ENCODE measurements around the gene CDH12.
"Not testable (repeated sequence)": the region's sequence is repeated elsewhere in the genome, so short reads cannot be mapped to it uniquely, and the experiment has no call there.

CDH12 gene

DNA sequence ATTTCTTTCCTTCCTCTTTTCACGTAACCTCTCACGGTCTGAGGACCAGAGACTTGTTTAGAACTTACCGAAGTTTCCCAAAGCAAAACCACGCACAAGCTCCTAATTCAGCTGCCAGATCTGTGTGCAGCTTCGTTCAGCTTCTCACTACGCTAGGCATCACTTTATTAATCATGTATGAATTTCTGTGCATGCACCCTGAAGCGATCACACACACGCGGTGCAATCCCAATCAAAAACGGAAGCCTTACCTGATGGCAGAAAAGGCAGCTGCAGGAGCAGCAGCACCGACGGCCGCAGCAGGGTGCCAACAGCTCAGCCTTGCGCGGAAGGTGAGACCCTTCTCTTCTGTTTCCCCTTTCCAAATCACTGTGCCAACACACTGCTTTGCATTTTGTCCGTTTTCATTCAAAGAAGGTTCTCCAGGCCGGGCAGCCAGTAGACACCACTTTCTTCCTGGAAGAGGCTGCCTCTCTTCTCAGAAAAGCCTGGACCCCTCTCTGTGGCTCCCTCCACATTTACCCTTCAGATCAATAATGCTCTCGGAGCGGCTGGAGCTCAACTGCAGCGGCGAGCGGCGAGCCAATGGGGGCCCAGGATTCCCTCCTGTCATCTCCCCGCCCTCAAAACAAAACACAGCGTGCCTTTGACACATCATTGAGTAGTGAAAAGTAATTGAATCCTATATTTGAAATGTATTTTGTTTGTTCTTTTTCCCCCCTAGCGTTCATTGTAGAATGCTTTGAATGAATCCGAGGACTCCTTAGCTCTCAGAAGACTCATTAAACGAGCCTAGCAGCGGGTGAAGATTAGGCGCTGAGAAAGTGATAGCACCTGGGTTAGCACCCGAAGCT lies at the start of gene CDH12:
CDH12 (minus strand) TSS at position 538 of the 854 bp plus-strand sequence.
- H3K4me1 ChIP-seq (ENCODE audit: control insufficient read depth, insufficient read depth, low read length, unreplicated experiment): no peaks in the 10 kb centered on the region
- H3K27me3 ChIP-seq (ENCODE audit: insufficient read depth, low read length): peaks cover 10% of the 10 kb centered on the region; the same call in 1 of the 2 replicates
- no peaks in the 10 kb centered on the region for H3K36me3 ChIP-seq (ENCODE audit: insufficient read depth, low read length)
- H3K27ac ChIP-seq (ENCODE audit: low read depth, low read length): no peak within 1 kb of the TSS
- peak within 1 kb of the TSS; percentile 13; the same call in 1 of the 2 replicates for H3K4me3 ChIP-seq (ENCODE audit: low read depth, low read length)
- H2AFZ ChIP-seq (ENCODE audit: low read length, unreplicated experiment): no peak within 1 kb of the TSS
- no peaks in the 10 kb centered on the region for H3K79me2 ChIP-seq (ENCODE audit: control insufficient read depth, insufficient read depth, low read length, unreplicated experiment)

DNA sequence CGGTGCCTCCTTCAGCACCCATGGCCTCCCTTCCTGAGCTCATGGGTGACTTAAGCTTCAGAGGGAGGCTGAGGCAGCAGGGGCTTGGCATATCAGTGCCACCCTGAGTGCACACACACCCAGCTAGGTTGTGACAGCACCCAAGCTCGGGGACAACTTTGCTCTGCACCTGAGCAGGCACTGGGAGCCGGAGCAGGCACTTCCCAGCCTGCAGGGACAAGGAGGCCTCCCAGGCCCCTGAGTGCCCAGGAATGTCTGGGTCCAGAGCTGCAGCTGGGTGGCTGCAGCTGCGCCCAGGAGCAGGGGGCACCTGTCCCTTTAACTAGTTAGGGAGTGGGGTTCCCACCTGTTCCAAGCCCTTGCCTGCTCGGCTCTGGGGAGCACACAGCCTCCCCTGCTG lies 48.7 kb upstream of the CDH12 start:
- Histone ChIP-seq H3K79me2 (ENCODE audit: control insufficient read depth, insufficient read depth, low read length, unreplicated experiment) (no peaks in the 10 kb centered on the region), H3K4me3 (ENCODE audit: low read depth, low read length) (no peak overlapping the region), H3K27ac (ENCODE audit: low read depth, low read length) (no peak overlapping the region), H2AFZ (ENCODE audit: low read length, unreplicated experiment) (no peak overlapping the region), H3K4me1 (ENCODE audit: control insufficient read depth, insufficient read depth, low read length, unreplicated experiment) (no peaks in the 10 kb centered on the region), H3K36me3 (ENCODE audit: insufficient read depth, low read length) (no peaks in the 10 kb centered on the region), H3K27me3 (ENCODE audit: insufficient read depth, low read length) (no peaks in the 10 kb centered on the region)

DNA sequence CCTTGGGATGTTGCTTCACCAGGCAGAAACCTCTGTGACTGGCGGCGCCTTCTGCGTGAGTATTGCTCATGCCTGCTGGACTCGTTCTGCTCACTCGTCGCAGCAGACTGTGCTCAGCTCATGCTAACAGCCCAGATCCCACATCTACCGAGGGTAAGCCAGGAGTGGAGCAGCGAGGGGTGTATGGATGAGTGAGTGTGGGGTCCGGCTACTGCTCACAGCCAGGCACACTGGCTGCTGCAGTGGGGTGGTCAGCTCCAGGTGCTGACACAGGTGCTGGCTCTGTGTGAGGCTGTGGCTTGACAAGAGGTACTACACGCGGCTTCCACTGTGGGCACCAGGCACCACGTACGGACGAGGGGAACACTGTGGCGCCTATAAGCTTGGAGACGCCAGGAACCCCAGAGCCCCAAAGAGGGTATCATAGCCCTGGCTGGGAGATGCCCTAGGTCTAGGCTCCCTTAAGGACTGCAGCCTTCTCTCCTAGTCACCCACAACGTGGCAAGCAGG lies 47.7 kb upstream of the CDH12 start:
- Histone ChIP-seq H3K4me3 (ENCODE audit: low read depth, low read length) (no peak overlapping the region), H2AFZ (ENCODE audit: low read length, unreplicated experiment) (no peak overlapping the region), H3K36me3 (ENCODE audit: insufficient read depth, low read length) (no peaks in the 10 kb centered on the region), H3K79me2 (ENCODE audit: control insufficient read depth, insufficient read depth, low read length, unreplicated experiment) (no peaks in the 10 kb centered on the region), H3K27me3 (ENCODE audit: insufficient read depth, low read length) (no peaks in the 10 kb centered on the region), H3K4me1 (ENCODE audit: control insufficient read depth, insufficient read depth, low read length, unreplicated experiment) (no peaks in the 10 kb centered on the region), H3K27ac (ENCODE audit: low read depth, low read length) (no peak overlapping the region)

DNA sequence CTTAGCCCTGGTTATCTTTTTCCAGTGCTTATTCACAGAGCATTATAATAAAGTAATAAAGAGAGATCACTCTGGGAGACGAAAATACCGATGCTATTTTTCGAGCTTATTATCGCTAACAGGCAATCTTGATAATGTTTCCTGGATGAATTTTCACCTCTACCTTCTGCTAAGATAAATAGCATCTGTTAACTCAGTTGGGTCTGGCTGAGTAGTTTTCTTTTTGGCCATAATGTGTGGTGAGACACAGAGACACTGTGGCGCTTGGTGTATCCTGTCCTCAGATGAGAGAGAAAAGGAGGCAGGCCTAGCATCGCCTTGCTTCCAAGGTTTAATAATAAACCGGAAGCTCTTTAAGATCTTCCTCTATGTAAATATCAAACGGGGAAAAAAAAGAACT lies 46.2 kb upstream of the CDH12 start:
- H3K36me3 ChIP-seq (ENCODE audit: insufficient read depth, low read length): no peaks in the 10 kb centered on the region
- H3K27me3 ChIP-seq (ENCODE audit: insufficient read depth, low read length): no peaks in the 10 kb centered on the region
- no peak overlapping the region for H3K4me3 ChIP-seq (ENCODE audit: low read depth, low read length)
- H3K79me2 ChIP-seq (ENCODE audit: control insufficient read depth, insufficient read depth, low read length, unreplicated experiment): no peaks in the 10 kb centered on the region
- no peak overlapping the region for H2AFZ ChIP-seq (ENCODE audit: low read length, unreplicated experiment)
- no peaks in the 10 kb centered on the region for H3K4me1 ChIP-seq (ENCODE audit: control insufficient read depth, insufficient read depth, low read length, unreplicated experiment)
- H3K27ac ChIP-seq (ENCODE audit: low read depth, low read length): no peak overlapping the region

DNA sequence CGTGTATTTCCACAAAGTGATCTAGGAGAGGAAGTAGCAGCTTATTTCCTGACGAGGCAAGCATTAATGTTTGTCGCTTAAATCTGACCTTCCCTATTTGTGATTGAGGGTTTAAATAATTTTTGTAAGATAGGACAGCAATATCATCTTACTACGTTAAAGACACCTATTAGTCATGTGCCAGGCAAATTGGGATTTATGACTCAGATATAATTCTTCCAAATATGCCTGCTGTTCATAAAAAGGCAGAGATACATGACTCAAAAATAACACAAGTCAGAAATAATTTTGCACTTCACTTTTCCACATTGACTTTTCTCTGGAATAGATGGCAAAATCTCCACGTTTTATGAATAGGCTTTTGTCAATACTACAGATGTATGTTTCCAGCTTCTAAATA lies 43.0 kb upstream of the CDH12 start:
- Histone ChIP-seq H3K36me3 (ENCODE audit: insufficient read depth, low read length) (no peaks in the 10 kb centered on the region), H3K27me3 (ENCODE audit: insufficient read depth, low read length) (no peaks in the 10 kb centered on the region)

DNA sequence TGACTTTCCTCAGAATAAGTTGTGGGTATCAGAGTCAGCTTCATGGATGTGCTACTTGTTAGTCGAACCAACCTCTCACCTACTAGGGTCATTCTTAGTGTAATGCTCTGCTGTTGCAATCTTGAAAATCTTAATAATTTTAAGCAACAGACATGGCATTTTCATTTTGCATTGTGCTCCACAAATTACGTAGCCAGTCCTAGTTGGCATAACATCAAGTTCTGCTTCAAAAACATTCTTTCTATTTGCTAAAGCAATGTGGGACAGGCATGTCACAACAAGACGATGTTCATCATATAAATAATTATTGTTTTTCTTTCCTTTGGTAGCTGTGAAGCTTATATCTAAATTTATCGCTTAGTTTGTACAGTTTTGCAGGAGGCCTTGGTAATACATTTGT lies 39.3 kb upstream of the CDH12 start:
- Histone ChIP-seq H3K36me3 (ENCODE audit: insufficient read depth, low read length) (no peaks in the 10 kb centered on the region), H3K4me3 (ENCODE audit: low read depth, low read length) (no peak overlapping the region), H2AFZ (ENCODE audit: low read length, unreplicated experiment) (no peak overlapping the region), H3K27me3 (ENCODE audit: insufficient read depth, low read length) (no peaks in the 10 kb centered on the region), H3K27ac (ENCODE audit: low read depth, low read length) (no peak overlapping the region), H3K79me2 (ENCODE audit: control insufficient read depth, insufficient read depth, low read length, unreplicated experiment) (no peaks in the 10 kb centered on the region), H3K4me1 (ENCODE audit: control insufficient read depth, insufficient read depth, low read length, unreplicated experiment) (no peaks in the 10 kb centered on the region)

More for the DNA sequence above, 43.0 kb upstream of the CDH12 start:
- Histone ChIP-seq H3K4me1 (ENCODE audit: control insufficient read depth, insufficient read depth, low read length, unreplicated experiment) (no peaks in the 10 kb centered on the region), H3K4me3 (ENCODE audit: low read depth, low read length) (no peak overlapping the region), H3K27ac (ENCODE audit: low read depth, low read length) (no peak overlapping the region), H2AFZ (ENCODE audit: low read length, unreplicated experiment) (no peak overlapping the region), H3K79me2 (ENCODE audit: control insufficient read depth, insufficient read depth, low read length, unreplicated experiment) (no peaks in the 10 kb centered on the region)

DNA sequence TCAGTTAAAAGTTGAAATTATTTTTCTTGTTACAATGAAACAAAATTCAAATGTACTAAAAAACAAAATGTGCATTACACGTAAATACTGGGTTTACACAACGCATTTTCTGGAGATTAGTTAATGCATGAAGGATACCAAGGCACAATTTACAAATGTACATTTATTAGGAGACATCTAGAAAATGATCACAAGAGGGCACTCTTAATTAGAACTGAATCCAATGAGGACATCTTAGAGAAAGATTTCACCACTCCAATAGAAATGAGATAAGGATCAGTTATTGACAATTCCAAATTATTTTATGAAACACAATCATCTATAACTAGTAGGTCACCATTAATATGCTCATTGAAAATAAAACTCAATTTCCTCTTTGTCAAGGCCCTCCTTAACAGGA lies 36.6 kb upstream of the CDH12 start:
- H2AFZ ChIP-seq (ENCODE audit: low read length, unreplicated experiment): no peak overlapping the region

DNA sequence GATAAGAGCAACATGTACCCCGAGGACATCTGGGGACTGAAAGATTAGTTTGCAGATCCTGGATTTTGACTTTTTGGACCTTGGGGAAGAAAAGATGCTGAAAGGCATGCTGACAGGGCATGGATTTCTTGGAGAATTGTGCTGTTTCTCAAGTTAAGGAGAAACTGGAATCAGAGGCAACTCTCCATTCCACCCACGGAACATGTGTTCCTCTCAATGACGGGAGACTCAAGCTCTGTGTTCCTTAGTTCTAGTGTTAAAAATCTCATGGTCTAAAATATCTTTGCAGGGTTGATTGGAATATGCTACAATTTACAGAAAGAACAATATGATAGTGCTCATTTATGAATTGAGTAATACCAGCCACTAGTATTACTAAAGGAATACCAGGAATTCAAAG lies 34.4 kb upstream of the CDH12 start:
- no peaks in the 10 kb centered on the region for H3K4me1 ChIP-seq (ENCODE audit: control insufficient read depth, insufficient read depth, low read length, unreplicated experiment)
- H3K36me3 ChIP-seq (ENCODE audit: insufficient read depth, low read length): no peaks in the 10 kb centered on the region
- H3K27me3 ChIP-seq (ENCODE audit: insufficient read depth, low read length): no peaks in the 10 kb centered on the region
- no peak overlapping the region for H3K27ac ChIP-seq (ENCODE audit: low read depth, low read length)
- H2AFZ ChIP-seq (ENCODE audit: low read length, unreplicated experiment): no peak overlapping the region
- no peak overlapping the region for H3K4me3 ChIP-seq (ENCODE audit: low read depth, low read length)
- no peaks in the 10 kb centered on the region for H3K79me2 ChIP-seq (ENCODE audit: control insufficient read depth, insufficient read depth, low read length, unreplicated experiment)

More for the DNA sequence above, 36.6 kb upstream of the CDH12 start:
- H3K27ac ChIP-seq (ENCODE audit: low read depth, low read length): no peak overlapping the region
- H3K4me3 ChIP-seq (ENCODE audit: low read depth, low read length): no peak overlapping the region
- no peaks in the 10 kb centered on the region for H3K36me3 ChIP-seq (ENCODE audit: insufficient read depth, low read length)
- H3K27me3 ChIP-seq (ENCODE audit: insufficient read depth, low read length): no peaks in the 10 kb centered on the region
- no peaks in the 10 kb centered on the region for H3K4me1 ChIP-seq (ENCODE audit: control insufficient read depth, insufficient read depth, low read length, unreplicated experiment)
- H3K79me2 ChIP-seq (ENCODE audit: control insufficient read depth, insufficient read depth, low read length, unreplicated experiment): no peaks in the 10 kb centered on the region

DNA sequence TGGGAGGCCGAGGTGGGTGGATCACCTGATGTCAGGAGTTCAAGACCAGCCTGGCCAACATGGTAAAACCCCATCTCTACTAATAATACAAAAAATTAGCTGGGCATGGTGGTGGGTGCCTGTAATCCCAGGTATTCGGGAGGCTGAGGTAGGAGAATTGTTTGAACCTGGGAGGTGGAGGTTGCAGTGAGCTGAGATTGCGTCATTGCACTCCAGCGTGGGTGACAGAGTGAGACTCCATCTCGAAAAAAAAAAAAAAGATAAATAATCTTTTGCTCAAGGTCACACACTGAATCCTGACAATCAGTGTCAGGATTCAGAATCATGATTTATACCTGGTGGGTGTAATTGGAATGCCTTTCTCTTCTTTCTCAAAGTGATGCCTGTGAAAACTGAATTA lies 5.8 kb upstream of the CDH12 start:
- H3K27me3 ChIP-seq (ENCODE audit: insufficient read depth, low read length); H3K4me1 ChIP-seq (ENCODE audit: control insufficient read depth, insufficient read depth, low read length, unreplicated experiment); H3K79me2 ChIP-seq (ENCODE audit: control insufficient read depth, insufficient read depth, low read length, unreplicated experiment); H3K4me3 ChIP-seq (ENCODE audit: low read depth, low read length); H2AFZ ChIP-seq (ENCODE audit: low read length, unreplicated experiment); H3K27ac ChIP-seq (ENCODE audit: low read depth, low read length); H3K36me3 ChIP-seq (ENCODE audit: insufficient read depth, low read length): not testable (repeated sequence)

DNA sequence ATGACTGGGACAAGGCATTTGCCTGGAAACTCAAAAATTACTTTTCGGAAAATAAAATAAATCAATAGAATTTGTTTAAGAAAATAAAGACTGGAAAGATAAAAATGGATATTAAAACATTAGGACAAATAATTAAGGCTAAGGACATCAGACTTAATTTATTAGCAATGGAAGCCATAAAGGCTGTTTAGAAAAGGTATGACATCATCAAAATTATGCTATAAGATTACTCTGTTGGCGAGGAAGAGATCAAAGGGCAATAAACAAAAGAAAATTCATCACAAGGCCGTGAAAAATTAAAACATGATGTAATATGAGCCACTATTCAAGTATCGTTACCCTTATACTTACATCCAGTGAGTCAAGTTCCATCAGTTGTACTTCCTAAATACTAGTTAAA lies 2.7 kb upstream of the CDH12 start:
- Histone ChIP-seq H2AFZ (ENCODE audit: low read length, unreplicated experiment) (no peak overlapping the region), H3K27me3 (ENCODE audit: insufficient read depth, low read length) (peaks cover 10% of the 10 kb centered on the region; the same call in 1 of the 2 replicates)

DNA sequence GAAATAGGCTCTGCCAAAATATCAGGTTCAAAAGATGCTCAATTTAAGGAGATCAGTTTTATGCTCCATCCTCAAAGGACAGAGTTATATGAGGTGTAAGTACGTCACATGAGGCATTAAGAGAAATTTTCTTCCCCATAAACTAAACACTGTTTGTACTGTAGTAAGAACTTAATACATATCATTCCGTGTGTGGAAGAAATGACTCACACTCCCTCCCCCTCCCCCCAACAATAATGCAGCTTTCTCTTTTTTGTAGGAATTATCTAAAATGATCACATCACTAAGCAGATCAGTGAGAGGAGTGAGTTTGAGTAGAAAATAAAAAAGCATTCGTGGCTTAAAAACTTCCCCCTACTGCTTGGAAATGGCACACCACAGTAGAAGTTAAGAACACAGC lies 2.2 kb downstream of the CDH12 start:
- Histone ChIP-seq H3K79me2 (ENCODE audit: control insufficient read depth, insufficient read depth, low read length, unreplicated experiment) (no peaks in the 10 kb centered on the region), H3K4me1 (ENCODE audit: control insufficient read depth, insufficient read depth, low read length, unreplicated experiment) (no peaks in the 10 kb centered on the region), H3K36me3 (ENCODE audit: insufficient read depth, low read length) (no peaks in the 10 kb centered on the region), H3K27ac (ENCODE audit: low read depth, low read length) (no peak overlapping the region), H3K4me3 (ENCODE audit: low read depth, low read length) (no peak overlapping the region), H2AFZ (ENCODE audit: low read length, unreplicated experiment) (no peak overlapping the region), H3K27me3 (ENCODE audit: insufficient read depth, low read length) (peaks cover 10% of the 10 kb centered on the region; the same call in 1 of the 2 replicates)

More for the DNA sequence above, 2.7 kb upstream of the CDH12 start:
- Histone ChIP-seq H3K4me1 (ENCODE audit: control insufficient read depth, insufficient read depth, low read length, unreplicated experiment) (no peaks in the 10 kb centered on the region), H3K79me2 (ENCODE audit: control insufficient read depth, insufficient read depth, low read length, unreplicated experiment) (no peaks in the 10 kb centered on the region), H3K4me3 (ENCODE audit: low read depth, low read length) (no peak overlapping the region), H3K27ac (ENCODE audit: low read depth, low read length) (no peak overlapping the region), H3K36me3 (ENCODE audit: insufficient read depth, low read length) (no peaks in the 10 kb centered on the region)
